ENCODE measurements around the gene BTBD10.

The BTBD10 gene

GRCh38 chr11:13366266-13367026 is 96.6 kb downstream of the BTBD10 start:
- DNase-seq (ENCODE audit: low read depth), result no peak
- no peak overlapping the region for H3K4me3 ChIP-seq (ENCODE audit: low read depth, low read length)
- no peak for TF ChIP-seq MAX (IDR thresholded peaks at IDR 0.05; ENCODE audit: low read depth, low read length)
- TF ChIP-seq CTCF (IDR thresholded peaks at IDR 0.05; ENCODE audit: low read depth, low read length), result no peak
- TF ChIP-seq MYC (IDR thresholded peaks at IDR 0.05; ENCODE audit: low read depth, low read length), result no peak
- TF ChIP-seq POLR2A (IDR thresholded peaks at IDR 0.05; ENCODE audit: extremely low read depth, insufficient read length), result no peak

- TF ChIP-seq MAX (IDR thresholded peaks at IDR 0.05; ENCODE audit: low read depth, low read length) (no peak), MYC (IDR thresholded peaks at IDR 0.05; ENCODE audit: low read depth, low read length) (no peak), POLR2A (IDR thresholded peaks at IDR 0.05; ENCODE audit: extremely low read depth, insufficient read length) (no peak), CTCF (IDR thresholded peaks at IDR 0.05; ENCODE audit: low read depth, low read length) (no peak)
- no peak overlapping the region for H3K4me3 ChIP-seq (ENCODE audit: low read depth, low read length)
- no peak for DNase-seq (ENCODE audit: low read depth)
These were observed 98.6 kb downstream of the BTBD10 start for GRCh38 chr11:13364388-13364787.

GRCh38 chr11:13362596-13363109 is 100.4 kb downstream of the BTBD10 start:
- no peak for DNase-seq (ENCODE audit: low read depth)
- TF ChIP-seq POLR2A (IDR thresholded peaks at IDR 0.05; ENCODE audit: extremely low read depth, insufficient read length) (no peak), MYC (IDR thresholded peaks at IDR 0.05; ENCODE audit: low read depth, low read length) (no peak), MAX (IDR thresholded peaks at IDR 0.05; ENCODE audit: low read depth, low read length) (no peak), CTCF (IDR thresholded peaks at IDR 0.05; ENCODE audit: low read depth, low read length) (no peak)
- no peak overlapping the region for H3K4me3 ChIP-seq (ENCODE audit: low read depth, low read length)

GRCh38 chr11:13358596-13359270 is 104.3 kb downstream of the BTBD10 start:
- H3K4me3 ChIP-seq (ENCODE audit: low read depth, low read length), result no peak overlapping the region
- DNase-seq (ENCODE audit: low read depth), result no peak
- TF ChIP-seq CTCF (IDR thresholded peaks at IDR 0.05; ENCODE audit: low read depth, low read length) (no peak), MYC (IDR thresholded peaks at IDR 0.05; ENCODE audit: low read depth, low read length) (no peak), MAX (IDR thresholded peaks at IDR 0.05; ENCODE audit: low read depth, low read length) (no peak), POLR2A (IDR thresholded peaks at IDR 0.05; ENCODE audit: extremely low read depth, insufficient read length) (no peak)

DNA sequence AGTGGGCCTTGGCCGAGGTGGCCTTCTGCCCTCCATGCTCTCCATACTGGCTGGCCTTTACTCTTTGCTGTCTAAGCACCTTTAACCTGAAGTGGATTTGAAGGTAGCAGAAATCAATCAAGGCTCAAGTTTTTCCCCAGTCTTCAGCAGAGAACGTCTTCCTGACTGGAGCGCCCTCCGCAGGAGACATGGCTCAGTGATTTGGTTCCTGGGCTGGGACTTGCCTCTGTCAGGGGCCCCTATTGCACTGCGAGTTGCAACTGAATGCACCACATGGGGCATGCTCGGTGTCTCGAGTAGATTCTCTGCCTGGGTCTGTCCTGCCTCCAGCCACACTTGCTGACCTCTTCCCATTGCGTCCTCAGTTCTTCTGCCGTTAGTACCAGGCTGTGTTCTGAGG is 105.8 kb downstream of the BTBD10 start:
- H3K4me3 ChIP-seq (ENCODE audit: low read depth, low read length), result no peak overlapping the region
- no peak for DNase-seq (ENCODE audit: low read depth)
- no peak for TF ChIP-seq MYC (IDR thresholded peaks at IDR 0.05; ENCODE audit: low read depth, low read length)
- no peak for TF ChIP-seq MAX (IDR thresholded peaks at IDR 0.05; ENCODE audit: low read depth, low read length)
- no peak for TF ChIP-seq POLR2A (IDR thresholded peaks at IDR 0.05; ENCODE audit: extremely low read depth, insufficient read length)
- TF ChIP-seq CTCF (IDR thresholded peaks at IDR 0.05; ENCODE audit: low read depth, low read length), result no peak

Measured in NB4 (cell line).